ENCODE measurements around the gene CCHCR1.
"Not testable (repeated sequence)": the region's sequence is repeated elsewhere in the genome, so short reads cannot be mapped to it uniquely, and the experiment has no call there.

CCHCR1 gene

GRCh38 chr6:31183859-31184258 is 26.3 kb upstream of the CCHCR1 start:
- not testable (repeated sequence) for DNase-seq (ENCODE audit: low read depth)

DNA sequence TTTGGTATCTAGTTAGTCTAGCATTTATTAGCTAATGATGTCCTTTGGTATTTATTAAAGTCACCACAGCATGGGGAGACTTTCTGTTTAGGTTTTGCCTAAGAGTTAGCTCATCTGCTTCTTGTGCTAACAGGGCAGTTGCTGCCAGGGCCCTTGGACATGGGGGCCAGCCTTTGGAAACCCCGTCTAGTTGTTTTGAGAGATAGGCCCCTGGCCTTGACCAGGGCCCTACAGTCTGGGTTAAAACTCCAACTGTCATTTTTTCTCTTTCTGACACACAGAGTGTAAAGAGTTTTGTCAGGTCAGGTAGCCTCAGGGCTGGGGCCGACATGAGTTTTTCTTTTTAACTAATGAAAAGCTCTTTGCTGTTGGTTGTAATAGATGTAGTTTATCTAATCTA is 25.7 kb upstream of the CCHCR1 start:
- not testable (repeated sequence) for DNase-seq (ENCODE audit: low read depth)

DNA sequence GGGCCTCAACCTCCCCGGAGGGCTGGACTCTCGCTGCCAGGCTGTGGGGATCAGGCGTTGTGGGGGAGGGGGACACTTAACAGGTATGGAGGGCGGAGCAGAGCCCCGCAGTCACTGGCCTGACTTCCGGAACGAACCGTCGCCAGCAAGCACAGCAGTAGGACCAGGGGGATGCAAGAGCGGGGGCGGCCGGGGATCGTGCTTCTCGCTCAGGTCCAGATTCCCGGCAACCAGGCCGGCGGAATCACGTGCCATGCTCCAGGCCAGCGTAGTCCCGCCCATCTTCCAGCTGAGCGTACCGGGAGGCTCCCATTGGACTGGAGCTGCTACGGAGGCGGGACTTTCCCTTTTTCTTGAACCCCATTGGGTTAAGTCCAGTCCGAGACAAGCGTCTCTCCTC is 22.9 kb upstream of the CCHCR1 start:
- DNase-seq (ENCODE audit: low read depth): peak; percentile 81

DNA sequence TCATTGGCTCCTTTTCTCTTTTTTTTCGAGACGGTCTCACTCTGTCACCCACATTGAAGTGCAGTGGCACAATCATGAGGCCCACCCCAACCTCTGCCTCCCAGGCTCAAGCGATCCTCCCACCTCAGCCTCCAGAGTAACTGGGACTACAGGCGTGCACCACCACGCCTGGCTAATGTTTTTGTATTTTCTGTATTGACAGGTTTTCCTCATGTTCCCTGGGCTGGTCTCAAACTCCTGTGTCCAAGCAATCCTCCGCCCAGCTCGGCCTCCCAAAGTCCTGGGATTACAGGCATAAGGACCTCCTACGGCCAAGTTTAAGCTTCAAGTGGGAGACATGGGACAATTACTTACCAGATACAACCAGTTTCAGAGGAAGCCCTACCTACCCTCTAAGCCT is 22.3 kb upstream of the CCHCR1 start:
- no peak for DNase-seq (ENCODE audit: low read depth)

DNA sequence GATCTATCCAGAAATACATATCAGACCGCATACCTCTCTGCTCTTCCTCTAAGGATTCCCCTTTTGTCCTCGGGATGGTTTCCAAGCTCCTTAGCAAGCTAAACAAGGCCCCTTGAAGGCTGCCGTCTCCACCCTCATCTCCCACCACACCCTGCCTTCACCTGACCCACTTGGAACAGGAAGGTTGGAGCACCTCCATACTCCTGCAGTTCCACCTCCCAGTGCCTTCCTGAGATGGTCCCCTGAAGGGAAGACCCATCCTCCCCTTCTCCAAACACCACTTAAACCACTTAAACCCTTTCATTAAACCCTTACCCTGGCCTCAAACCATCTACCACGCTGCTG is 21.4 kb upstream of the CCHCR1 start:
- no peak for DNase-seq (ENCODE audit: low read depth)

GRCh38 chr6:31178143-31179041 is 20.8 kb upstream of the CCHCR1 start:
- DNase-seq (ENCODE audit: low read depth): no peak

DNA sequence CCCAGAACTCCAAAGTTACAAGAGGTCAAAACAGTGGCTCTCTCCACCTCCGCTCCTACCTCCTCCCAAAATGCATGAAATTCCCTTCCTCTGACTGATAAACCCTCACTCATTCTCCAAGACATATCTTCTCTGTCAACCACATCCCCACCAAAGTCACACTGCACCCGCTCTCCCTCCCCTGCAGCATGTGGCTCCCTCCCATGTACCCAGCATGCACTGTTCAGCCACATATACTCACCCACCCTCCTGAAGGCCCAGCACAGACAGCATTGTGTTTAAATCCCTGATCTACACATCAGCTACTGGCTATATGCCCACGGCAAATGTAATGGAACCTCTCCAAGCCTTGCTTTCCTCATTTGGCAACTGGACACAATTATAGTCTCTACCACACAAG is 18.4 kb upstream of the CCHCR1 start:
- DNase-seq (ENCODE audit: low read depth): peak; percentile 58

DNA sequence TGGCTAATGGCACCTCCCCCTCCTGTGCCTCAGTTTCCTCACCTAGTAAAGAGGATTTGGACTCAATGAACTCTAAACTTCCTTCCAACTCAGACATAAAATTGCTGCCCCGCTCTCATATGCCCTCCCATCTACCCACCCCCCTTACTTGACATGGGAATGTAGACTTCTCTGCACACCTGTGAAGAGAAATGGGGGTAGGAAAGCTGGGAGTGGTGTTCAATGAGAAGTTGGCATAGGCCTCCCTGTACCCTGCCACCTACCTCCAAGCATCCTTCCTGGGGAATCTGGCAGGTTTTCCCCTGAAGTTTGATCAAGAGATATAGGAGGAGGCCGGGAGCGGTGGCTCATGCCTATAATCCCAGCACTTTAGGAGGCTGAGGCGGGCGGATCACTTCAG is 16.8 kb upstream of the CCHCR1 start:
- DNase-seq (ENCODE audit: low read depth): no peak

GRCh38 chr6:31173406-31173805 is 15.8 kb upstream of the CCHCR1 start:
- DNase-seq (ENCODE audit: low read depth): no peak

GRCh38 chr6:31172973-31173384 is 15.4 kb upstream of the CCHCR1 start:
- no peak for DNase-seq (ENCODE audit: low read depth)

GRCh38 chr6:31171931-31172905 is 14.6 kb upstream of the CCHCR1 start:
- no peak for DNase-seq (ENCODE audit: low read depth)

- DNase-seq (ENCODE audit: low read depth): no peak
Observed at GRCh38 chr6:31170987-31171671, 13.5 kb upstream of the CCHCR1 start.

DNA sequence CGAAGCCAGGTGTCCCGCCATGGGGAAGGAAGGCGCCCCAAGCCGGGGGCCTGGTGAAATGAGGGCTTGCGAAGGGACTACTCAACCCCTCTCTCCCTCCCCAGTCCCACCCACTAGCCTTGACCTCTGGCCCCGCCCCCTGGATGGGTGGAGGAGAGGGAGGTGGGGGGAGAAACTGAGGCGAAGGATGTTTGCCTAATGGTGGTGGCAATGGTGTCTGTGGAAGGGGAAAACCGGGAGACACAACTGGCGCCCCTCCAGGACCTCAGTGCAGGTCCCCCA is 12.9 kb upstream of the CCHCR1 start, which contains the start of gene POU5F1:
Gene POU5F1, minus strand, starts transcription at position 83 of the 282 bp plus-strand sequence. Its CDS starts 62 bp downstream, at position 21.
- no peak for DNase-seq (ENCODE audit: low read depth)

GRCh38 chr6:31169858-31170599 is 12.4 kb upstream of the CCHCR1 start:
- DNase-seq (ENCODE audit: low read depth): not testable (repeated sequence)

- DNase-seq (ENCODE audit: low read depth): peak; percentile 23
Observed at GRCh38 chr6:31169123-31169857, 11.7 kb upstream of the CCHCR1 start.

GRCh38 chr6:31168606-31169005 is 11.0 kb upstream of the CCHCR1 start:
- DNase-seq (ENCODE audit: low read depth): no peak

GRCh38 chr6:31165986-31166385 is 8.4 kb upstream of the CCHCR1 start:
- no peak for DNase-seq (ENCODE audit: low read depth)

DNA sequence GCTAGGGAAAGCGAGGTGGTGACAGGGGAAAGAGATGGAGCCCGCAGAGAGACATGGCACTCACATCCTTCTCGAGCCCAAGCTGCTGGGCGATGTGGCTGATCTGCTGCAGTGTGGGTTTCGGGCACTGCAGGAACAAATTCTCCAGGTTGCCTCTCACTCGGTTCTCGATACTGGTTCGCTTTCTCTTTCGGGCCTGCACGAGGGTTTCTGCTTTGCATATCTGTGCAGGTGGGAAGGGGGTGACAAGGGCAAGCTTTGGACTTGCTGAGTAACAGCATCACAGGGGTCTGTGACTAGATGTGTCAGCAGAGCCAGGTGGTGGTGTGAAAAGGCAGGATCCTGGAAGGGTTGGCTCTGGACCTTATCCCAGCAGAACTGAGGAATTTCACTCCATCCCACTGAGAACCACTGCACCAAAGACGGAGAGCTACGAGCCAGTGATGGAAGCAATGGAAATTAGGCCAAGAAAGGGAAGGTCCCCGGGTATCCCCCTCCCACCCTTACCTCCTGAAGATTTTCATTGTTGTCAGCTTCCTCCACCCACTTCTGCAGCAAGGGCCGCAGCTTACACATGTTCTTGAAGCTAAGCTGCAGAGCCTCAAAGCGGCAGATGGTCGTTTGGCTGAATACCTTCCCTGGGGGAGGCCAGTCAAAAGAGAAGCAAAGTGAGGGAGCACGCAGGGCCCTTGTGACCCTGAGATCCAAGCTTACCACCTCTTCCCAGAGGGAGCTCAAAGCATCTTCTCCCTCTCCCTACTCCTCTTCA is 7.6 kb upstream of the CCHCR1 start:
- DNase-seq (ENCODE audit: low read depth): not testable (repeated sequence)

GRCh38 chr6:31164475-31165063 is 7.0 kb upstream of the CCHCR1 start:
- not testable (repeated sequence) for DNase-seq (ENCODE audit: low read depth)

DNA sequence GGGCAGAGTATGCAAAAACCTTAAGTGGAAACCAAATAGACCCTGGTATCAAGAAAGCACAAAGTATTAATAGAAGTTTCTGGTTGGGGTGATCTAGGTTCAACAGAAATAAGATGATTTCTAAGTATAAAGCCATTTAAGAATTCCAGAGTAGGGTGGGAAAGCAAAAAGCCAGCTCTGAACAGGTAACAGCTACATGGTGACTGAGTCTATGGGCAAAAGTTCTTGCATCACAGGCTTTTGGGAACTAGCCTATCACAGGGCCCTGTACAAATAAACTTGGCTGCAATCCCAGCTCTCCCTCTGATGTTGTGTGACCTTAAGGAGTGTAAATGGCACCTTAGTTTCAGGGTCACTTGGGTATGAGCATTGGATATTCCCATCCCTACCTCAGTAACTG is 6.3 kb upstream of the CCHCR1 start:
- DNase-seq (ENCODE audit: low read depth): no peak

Data from ELR (cell line).